SH-SY5Y (cell line): ENCODE measurements around the gene SACS.
A peak's percentile ranks its signal among the peaks of the same experiment; 100 is the strongest.

Experiments used
- GATA2 ChIP-seq: IDR thresholded peaks from 2 replicates; pipeline ENCODE4 v1.6.1; 2011; ENCODE audit warnings: mild to moderate bottlenecking, low read depth, low read length
- GATA3 ChIP-seq: IDR thresholded peaks from 2 replicates; pipeline ENCODE4 v1.6.1; 2011; ENCODE audit warnings: low read depth, mild to moderate bottlenecking, low read length, moderate library complexity

- TF ChIP-seq GATA3, result 0 out of 2 replicates have a peak, but pooled peaks have one; percentile 14
- peak; percentile 31; the same call in 1 of the 2 replicates for TF ChIP-seq GATA2
These were observed 2.8 kb downstream of the SACS start for GRCh38 chr13:23430664-23431063.
